ENCODE results near the gene RAPGEF5.

DNA sequence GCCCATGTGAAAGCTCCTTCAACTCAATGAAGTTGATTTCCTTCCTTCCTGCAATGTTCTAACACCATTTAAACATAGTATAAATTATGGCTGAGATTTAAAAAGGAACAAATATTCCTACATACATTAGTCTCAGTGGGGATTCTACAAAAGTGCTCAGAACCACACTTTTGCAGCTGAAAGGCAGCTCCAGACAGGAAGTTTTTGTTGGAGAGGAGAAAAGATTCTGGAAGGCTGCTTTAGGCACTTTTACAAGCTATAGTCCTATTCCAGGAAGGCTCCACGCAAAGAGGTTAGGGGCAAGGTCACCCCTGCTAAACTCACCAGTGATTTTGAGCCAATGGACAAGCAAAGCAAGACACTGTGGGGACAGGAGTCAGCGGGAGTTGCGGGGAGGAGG is 232.0 kb downstream of the RAPGEF5 start:
- TF ChIP-seq, protein P1, sequence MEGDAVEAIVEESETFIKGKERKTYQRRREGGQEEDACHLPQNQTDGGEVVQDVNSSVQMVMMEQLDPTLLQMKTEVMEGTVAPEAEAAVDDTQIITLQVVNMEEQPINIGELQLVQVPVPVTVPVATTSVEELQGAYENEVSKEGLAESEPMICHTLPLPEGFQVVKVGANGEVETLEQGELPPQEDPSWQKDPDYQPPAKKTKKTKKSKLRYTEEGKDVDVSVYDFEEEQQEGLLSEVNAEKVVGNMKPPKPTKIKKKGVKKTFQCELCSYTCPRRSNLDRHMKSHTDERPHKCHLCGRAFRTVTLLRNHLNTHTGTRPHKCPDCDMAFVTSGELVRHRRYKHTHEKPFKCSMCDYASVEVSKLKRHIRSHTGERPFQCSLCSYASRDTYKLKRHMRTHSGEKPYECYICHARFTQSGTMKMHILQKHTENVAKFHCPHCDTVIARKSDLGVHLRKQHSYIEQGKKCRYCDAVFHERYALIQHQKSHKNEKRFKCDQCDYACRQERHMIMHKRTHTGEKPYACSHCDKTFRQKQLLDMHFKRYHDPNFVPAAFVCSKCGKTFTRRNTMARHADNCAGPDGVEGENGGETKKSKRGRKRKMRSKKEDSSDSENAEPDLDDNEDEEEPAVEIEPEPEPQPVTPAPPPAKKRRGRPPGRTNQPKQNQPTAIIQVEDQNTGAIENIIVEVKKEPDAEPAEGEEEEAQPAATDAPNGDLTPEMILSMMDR (IDR thresholded peaks at IDR 0.05): no peak
- TF ChIP-seq POLR2A (IDR thresholded peaks at IDR 0.05): no peak
